ENCODE data around the gene CREB3L2. TPM values are rescaled to one million over a fixed set of nuclear protein-coding genes. Genes with fewer than 3 reads are reported as not detected.

Gene CREB3L2
- polyA plus RNA-seq, 1 of the 3 experiments (the other 2 are of a cell fraction), result 22.9 TPM

- peaks cover 98% of the 10 kb centered on the region for H3K79me2 ChIP-seq (ENCODE audit: insufficient read depth)
- no peak overlapping the region for H3K4me3 ChIP-seq (ENCODE audit: low read depth in 2 of 2, low read length in 1 of 2)
- peak overlapping the region; percentile 39 for H3K9ac ChIP-seq
- DNase-seq, result no peak
- no peaks in the 10 kb centered on the region for H3K9me2 ChIP-seq
- TF ChIP-seq MEF2A (IDR thresholded peaks at IDR 0.05; ENCODE audit: borderline replicate concordance, low read depth) (no peak), USF2 (IDR thresholded peaks at IDR 0.05; ENCODE audit: borderline replicate concordance, low read depth, low read length) (no peak), TEAD4 (IDR thresholded peaks at IDR 0.05; ENCODE audit: borderline replicate concordance, insufficient read depth) (no peak), CTCF (IDR thresholded peaks at IDR 0.05) (no peak), NRF1 (IDR thresholded peaks at IDR 0.05; ENCODE audit: low read depth, low read length) (no peak), RAD21 (IDR thresholded peaks at IDR 0.05; ENCODE audit: low read length) (no peak), RCOR1 (IDR thresholded peaks at IDR 0.05; ENCODE audit: low read length) (no peak), PBX3 (IDR thresholded peaks at IDR 0.05) (no peak), SIN3A (IDR thresholded peaks at IDR 0.05; ENCODE audit: borderline replicate concordance, low read depth, low read length) (no peak), RFX5 (IDR thresholded peaks at IDR 0.05; ENCODE audit: low read length) (no peak), NFIC (IDR thresholded peaks at IDR 0.05; ENCODE audit: borderline replicate concordance) (no peak), ELF1 (IDR thresholded peaks at IDR 0.05) (no peak), POLR2AphosphoS5 (IDR thresholded peaks at IDR 0.05; ENCODE audit: low read depth, low read length) (no peak)
- ChIA-PET POLR2A (no interaction called here), CTCF (interaction anchor here (0.9 kb wide), 1 partner anchor 78 kb away, joined by 4 read pairs; no protein-coding TSS in a partner anchor)
- peaks cover 22 to 34% of the 10 kb centered on the region in 2 experiments; a peak in 3 of 4 replicates for H3K4me1 ChIP-seq (ENCODE audit: control insufficient read depth in 1 of 2, insufficient read depth in 2 of 2, low read depth in 1 of 2, low read length in 1 of 2)
- no peaks in the 10 kb centered on the region for H3K27me3 ChIP-seq (ENCODE audit: insufficient read depth)
- H3K4me2 ChIP-seq, result peak overlapping the region; percentile 22
- H3K27ac ChIP-seq (ENCODE audit: low read depth in 2 of 2, low read length in 1 of 2), result peak overlapping the region; percentile 18 to 94; a peak in 3 of 4 replicates
- peak overlapping the region; percentile 42; the same call in 1 of the 2 replicates for H2AFZ ChIP-seq (ENCODE audit: low read depth)
- H4K20me1 ChIP-seq (ENCODE audit: insufficient read depth), result no peaks in the 10 kb centered on the region
- WGBS (ENCODE audit: low lambda C conversion rate), result 81% methylated on average over 4 of the region's 4 CpGs
- H3K36me3 ChIP-seq (replicated peaks in 1 of 2; ENCODE audit: control insufficient read depth in 1 of 2, insufficient read depth in 2 of 2, low read length in 1 of 2), result peaks cover 3 to 11% of the 10 kb centered on the region in 2 experiments
- H3K9me3 ChIP-seq, result no peaks in the 10 kb centered on the region
- H3F3A ChIP-seq (replicated peaks; ENCODE audit: insufficient read depth), result peaks cover 16% of the 10 kb centered on the region
These were observed 20.2 kb downstream of the CREB3L2 start for GRCh38 chr7:137981668-137982067.

- ChIA-PET POLR2A (no interaction called here), CTCF (interaction anchor here (0.9 to 1.5 kb wide), 2 partner anchors 14 to 77 kb away, joined by 4 to 8 read pairs; no protein-coding TSS in a partner anchor)
- Histone ChIP-seq H3K4me2 (peak overlapping the region; percentile 22), H3K4me1 (ENCODE audit: control insufficient read depth in 1 of 2, insufficient read depth in 2 of 2, low read depth in 1 of 2, low read length in 1 of 2) (peaks cover 20 to 36% of the 10 kb centered on the region in 2 experiments; a peak in 3 of 4 replicates), H2AFZ (ENCODE audit: low read depth) (0 out of 2 replicates have a peak overlapping the region, but pooled peaks have one; percentile 42), H3K9me2 (no peaks in the 10 kb centered on the region), H3F3A (replicated peaks; ENCODE audit: insufficient read depth) (peaks cover 16% of the 10 kb centered on the region), H3K4me3 (ENCODE audit: low read depth in 2 of 2, low read length in 1 of 2) (no peak overlapping the region), H3K27ac (ENCODE audit: low read depth in 2 of 2, low read length in 1 of 2) (peak overlapping the region; percentile 18 to 94; a peak in 3 of 4 replicates), H3K79me2 (ENCODE audit: insufficient read depth) (peaks cover 98% of the 10 kb centered on the region), H4K20me1 (ENCODE audit: insufficient read depth) (no peaks in the 10 kb centered on the region), H3K27me3 (ENCODE audit: insufficient read depth) (no peaks in the 10 kb centered on the region), H3K36me3 (replicated peaks in 1 of 2; ENCODE audit: control insufficient read depth in 1 of 2, insufficient read depth in 2 of 2, low read length in 1 of 2) (peaks cover 3 to 11% of the 10 kb centered on the region in 2 experiments), H3K9ac (peak overlapping the region; percentile 39), H3K9me3 (no peaks in the 10 kb centered on the region)
- no peak for DNase-seq
- TF ChIP-seq ELF1 (IDR thresholded peaks at IDR 0.05) (0 out of 2 replicates have a peak, but pooled peaks have one; percentile 29), MAX (IDR thresholded peaks at IDR 0.05; ENCODE audit: low read depth) (no peak)
These were observed 20.7 kb downstream of the CREB3L2 start for GRCh38 chr7:137981175-137981574.

Measured in SK-N-SH (cell line).